GM18868 (cell line): Measurements from ENCODE around the gene NAT10.
"Not testable (repeated sequence)": the region's sequence is repeated elsewhere in the genome, so short reads cannot be mapped to it uniquely, and the experiment has no call there.

Source experiments
- ATAC-seq: cut with Tn5 transposase; IDR thresholded peaks from one replicate; pipeline ENCODE4 v1.9.1; 2021; ENCODE audit warnings: mild to moderate bottlenecking, moderate library complexity; ENCODE audit not compliant: unreplicated experiment

The NAT10 gene

DNA sequence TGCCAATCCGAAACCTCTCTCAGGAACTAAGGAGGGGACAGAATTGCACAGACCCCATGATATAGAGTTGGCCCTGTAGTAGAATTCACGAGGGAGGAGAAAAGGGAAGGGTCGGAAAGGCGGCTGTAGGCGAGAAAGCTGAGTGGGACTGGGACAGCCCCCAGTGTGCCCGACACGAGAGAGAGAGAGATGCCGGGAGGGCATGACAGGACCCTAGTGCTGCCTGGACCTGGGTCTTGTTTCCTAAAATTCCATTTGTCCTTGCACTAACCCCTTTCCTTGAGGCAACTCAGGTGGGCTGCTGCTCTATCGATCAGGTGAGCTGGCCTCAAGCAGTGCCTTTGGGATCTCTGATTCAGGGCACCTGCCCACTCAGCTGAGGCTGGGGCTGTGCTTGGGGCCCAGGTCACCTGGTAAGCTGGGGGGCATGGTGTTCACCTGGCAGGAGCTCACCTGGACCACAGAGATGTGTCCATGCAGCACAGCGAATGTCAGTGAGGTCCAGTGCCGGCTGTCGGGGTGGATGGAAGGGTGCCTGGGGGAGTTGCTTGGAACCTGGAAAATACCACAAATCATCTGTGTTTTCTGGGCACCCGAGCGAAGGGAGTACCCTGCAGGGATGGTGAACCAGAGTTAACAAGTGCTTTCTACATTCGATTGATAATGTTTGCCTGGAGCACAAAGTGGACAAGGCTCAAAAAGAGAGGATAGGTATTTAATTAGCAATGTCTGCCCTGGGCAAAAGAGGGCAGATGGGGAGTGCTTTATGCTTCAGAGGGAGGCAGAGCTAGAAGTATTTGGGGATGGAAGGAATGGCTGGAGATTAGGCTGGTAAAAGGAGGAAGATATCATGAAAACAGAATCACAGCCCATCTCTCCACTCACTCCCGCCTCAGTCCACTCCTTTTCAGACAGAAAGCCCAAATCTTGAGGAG is 61.6 kb downstream of the NAT10 start:
- no peak for ATAC-seq

DNA sequence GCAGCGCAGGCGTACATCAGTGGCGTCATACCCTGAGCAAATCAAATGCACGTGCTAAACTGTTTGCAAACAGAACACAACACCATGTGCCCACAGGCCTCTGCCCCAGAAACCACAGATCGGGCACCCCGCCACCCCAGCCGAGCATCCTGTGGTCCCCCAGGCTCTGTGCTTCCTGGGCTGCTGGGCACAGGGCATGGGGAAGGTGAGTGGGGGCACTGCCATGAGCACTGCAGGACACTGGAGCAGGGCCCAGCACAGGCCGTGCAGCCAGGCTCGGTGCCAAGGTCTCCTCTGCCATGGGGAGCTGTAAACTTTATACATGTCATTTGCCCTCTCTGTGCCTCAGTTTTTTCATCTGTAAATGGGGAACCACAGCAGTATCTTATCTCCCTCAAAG is 62.5 kb downstream of the NAT10 start:
- no peak for ATAC-seq

DNA sequence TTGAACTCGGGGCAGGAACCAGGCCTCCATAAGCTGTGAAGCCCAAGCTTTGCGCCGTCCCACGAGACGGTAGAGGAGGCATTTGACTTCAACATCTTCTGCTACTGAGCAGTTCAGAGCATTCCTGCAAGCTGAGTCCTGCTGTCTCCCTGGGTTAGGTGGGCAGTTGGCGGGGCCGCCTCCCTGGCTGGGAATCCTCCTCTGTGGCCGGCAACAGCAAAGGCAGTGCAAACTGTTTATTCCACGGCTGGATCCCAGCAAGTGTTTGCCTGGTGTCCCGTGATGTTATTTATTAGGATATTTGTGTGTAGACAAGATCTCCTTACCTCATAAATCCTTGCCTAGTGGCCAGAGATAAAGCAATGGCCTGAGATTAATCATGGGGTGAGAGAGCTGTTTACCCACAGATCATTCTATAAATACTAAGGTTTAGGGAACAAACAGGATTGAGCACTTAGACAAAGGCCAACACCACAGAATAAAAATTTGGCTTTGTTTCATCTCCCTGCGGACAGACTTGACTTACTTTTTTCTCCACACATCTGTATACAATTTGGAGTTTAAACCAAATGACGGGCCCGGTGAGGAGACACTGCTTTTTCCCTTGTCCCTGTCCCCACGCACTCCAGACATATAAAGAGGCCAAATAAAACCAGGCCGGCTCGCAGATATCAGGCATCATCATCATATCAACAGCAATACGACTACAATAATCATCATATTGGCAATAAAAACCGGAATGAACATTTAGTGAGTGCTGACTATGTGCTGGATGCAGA is 63.4 kb downstream of the NAT10 start:
- ATAC-seq: no peak

DNA sequence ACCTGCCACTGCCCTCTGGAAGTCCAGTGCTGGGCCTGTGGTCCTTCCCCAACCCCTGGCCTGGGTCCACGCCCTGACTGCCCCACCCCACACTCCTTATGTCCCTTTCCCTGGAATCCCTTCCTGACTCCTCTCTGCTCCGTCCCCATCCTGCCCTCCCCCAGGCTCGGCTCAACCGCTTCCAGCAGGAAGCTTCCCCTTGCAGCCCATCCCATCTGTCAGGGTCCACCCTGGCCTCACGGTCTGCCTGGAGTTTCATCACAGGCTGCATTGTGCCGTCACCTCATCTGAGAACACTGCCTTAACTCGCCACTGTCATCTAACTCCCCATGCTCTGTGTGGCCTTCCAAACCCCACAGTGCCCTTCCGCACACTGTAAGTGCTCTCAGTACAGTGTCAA is 64.3 kb downstream of the NAT10 start:
- no peak for ATAC-seq

DNA sequence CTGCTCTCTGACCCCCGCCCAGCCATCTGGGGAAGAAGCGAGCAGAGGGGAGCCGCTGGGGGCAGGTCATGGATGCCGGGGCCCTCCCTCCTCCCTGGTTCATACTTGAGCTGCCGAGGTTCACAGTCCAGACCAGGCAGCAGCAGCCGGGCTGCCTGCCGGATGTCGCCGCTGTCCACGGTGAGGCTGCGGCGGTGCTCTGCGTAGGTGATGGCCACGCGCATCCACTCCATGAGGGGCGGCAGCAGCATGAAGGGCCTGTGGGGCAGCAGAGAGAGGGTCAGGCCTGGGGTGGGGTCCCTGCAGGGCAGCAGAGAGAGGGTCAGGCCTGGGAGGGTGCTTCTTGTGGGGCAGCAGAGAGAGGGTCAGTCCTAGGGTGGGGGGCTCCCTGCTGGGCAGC is 67.6 kb downstream of the NAT10 start:
- ATAC-seq: no peak

DNA sequence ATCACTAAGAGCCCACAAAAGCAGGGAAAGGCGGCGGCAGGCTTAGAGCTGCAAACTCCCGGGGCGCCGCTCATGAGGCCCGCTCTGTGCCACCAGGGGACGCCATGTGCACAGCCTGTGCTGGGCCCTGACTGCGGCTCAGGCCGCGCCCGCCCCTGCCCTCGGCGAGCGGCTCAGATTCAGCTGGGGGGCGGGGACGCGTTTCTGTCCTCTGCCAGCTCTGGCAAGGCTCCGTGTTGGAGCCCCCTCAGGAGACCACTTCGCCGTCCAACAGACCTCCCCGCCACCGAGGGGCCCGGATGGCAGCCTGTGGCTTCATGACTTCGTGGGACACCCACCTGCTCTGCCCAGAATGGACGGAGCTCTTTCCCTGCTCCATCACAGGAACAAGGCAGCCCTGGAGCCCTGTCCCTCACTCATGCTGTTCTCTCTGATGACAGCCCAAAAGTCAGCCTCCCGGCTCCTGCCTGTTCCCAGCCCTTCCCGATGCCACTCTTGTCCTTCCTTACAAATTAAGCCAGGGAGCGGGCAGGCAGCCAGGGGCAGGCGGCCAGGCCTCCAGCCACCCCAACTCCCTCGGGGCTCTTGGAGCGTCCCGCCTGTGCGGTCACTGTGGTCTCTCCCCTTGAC is 69.1 kb downstream of the NAT10 start:
- peak; percentile 90 for ATAC-seq

DNA sequence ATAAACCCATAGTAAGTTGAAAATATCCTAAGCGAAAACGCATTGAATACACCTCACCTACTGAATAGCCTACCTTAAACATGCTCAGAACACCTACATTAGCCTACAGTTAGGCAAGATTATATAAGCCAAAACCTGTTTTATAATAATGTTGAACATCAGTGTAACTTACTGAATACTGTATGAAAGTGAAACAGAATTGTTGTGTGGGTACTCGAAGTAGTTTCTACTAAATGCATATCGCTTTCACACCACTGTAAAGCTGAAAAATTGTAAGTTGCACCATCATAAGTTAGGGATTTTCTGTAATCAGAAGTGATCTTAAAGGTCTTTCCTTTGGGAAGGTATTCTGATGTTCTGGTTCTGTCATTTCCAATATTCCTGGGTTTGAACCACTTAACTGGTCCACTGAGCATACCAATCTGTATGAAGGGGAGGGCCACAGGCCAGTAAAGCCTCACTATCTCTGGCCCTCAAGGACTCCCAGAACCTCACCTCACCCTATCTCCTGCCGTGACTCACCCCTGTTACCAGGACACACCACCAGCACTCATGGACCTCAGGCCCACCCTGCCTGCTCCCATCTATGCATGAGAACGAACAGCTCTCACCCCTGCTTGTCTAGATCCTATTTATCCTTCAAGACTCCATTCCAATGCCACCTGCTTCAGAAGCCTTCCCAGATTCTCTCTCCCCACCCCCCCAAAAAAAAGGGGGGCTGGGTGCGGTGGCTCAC is 70.0 kb downstream of the NAT10 start:
- ATAC-seq: no peak

DNA sequence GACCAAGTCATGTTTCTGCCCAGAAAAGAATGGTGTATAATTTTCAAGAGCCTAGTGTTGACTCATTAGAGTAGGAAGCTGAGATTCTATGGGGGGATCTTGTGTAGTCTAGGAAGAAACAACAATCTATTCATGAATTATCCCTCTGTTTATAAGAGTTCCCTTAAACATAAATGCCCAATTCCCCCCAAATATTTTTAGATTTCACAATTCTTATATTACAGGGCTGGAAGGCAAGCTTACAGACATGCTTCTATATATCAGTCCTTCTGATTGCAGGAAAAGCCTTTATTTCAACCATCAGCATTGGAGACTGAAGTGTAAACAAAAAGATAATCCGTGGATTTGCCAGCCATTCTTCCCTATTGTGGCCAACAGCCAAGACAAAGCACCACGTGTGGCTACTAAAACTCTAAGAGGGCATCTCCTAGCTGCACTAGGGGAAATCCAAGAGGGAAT is 71.4 kb downstream of the NAT10 start:
- no peak for ATAC-seq

DNA sequence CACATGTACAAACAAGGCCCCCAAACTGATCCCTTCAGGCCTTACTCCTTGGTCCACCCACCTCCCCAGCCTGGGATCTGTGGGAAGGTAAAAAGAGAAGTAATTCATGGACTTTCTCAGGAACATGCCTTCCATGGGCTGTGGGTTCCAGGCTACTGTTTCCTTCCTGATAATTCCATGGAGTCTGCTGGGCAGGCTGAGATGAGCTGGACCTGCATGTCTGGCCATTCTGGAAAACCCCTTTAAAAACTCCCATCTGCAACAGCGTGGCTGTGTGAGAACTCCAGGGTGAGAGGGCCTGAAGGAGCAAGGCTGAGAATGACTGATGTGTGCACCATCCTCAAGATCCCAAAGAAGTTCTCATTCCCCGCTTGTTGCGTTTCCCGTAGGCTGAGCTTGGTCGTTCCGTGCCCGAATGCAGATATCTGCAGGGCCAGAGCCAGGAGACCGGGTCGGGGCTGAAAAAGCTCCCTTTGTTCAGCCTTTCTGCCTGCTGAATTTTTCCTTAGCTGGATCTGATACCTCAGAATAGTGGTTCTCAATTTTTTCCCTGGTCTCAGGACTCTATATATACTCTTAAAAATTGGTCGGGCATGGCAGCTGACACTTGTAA is 72.9 kb downstream of the NAT10 start:
- ATAC-seq: no peak

DNA sequence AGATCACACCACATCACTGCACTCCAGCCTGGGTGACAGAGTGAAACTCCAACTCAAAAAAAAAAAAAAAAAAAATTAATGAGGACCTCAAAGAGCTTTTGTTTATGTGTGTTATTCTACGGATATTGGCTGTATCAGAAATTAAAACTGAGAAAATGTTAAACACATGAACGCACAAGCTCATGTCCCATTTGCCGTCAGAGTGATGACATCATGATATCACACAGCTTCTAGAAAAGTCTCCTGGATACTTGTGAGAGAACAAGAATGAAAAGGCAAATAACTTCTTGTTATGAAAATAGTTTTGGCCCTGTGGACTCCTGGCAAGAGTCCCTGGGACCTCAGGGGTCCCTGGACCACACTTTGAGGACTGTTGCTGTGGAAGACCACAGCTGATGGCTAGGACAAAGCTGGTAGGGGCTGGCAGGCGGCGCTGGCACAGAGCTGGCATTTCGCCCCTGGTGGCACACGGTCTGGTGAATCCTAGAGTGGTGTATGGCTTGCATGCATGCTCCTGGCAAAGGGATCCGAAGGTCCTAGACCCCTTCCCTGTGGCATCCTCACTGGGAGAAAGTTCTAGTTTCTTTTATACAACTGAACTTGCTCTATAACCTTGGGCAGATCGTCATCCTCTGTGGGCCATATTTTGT is 73.7 kb downstream of the NAT10 start:
- ATAC-seq: no peak

DNA sequence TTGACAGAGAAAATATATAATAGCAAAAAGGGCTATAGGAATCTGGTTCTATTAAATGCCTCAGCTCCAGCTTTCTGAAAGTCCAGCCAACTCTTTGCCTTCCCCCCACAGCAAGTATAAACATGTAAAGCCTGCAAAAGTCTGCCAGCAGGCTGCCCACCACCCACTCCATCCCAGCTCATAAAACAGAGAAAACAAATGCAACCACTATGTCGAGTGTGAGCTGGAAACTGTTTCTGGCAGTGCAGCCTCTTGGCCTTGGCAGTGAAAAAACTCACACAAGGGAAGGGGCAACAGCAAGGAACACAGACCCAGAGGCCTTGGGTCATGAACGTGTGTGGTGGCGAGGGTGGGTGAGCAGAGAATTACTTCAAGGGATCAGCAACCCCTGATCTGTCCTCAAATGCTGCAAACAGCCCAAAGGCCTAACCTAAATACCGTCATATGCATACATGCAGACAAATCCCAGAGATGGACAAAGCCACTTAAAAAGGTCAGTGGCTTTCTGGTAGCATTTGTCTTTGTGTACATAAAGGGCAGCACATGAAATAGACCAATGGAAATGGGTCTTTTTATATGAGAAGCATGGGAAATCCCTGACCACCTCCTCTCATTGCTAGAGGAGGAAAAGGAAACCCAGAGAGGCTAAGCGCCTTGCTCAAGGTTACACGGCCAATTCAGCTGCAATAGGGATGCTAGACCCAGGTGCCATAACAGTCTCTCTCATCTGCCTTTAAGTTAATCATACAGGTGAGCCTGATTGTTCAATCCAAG is 74.8 kb downstream of the NAT10 start:
- ATAC-seq: no peak

DNA sequence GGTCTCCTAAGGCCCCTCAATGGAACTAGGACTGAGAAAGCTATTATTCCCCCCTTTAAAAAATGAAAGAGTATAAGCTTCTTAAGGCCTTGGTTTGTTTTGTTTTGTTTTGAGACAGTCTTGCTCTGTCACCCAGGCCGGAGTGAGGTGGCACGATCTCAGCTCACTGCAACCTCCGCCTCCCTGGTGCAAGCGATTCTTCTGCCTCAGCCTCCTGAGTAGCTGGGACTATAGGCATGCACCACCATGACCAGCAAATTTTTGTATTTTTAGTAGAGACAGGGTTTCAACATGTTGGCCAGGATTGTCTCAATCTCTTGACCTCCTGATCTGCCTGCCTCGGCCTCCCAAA is 75.4 kb downstream of the NAT10 start:
- ATAC-seq: not testable (repeated sequence)

DNA sequence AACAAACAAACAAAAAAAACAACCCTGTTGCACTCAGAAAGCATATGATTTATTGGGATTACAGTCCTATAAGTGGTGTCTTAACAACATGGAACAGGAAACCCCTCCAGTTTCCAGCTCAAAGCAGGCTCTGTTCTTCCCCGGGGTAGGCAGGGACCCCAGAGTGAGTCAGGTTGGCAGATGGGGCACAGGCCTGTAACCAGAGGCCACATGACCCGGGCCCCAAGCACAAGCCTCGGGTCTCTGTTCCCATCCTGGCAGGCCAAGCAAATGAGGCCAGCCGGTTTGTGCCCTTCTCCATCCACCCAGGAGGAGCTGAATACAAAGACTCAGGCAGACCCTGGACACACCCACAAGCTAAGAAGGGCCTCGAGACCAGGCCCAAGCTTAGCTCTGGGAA is 75.8 kb downstream of the NAT10 start:
- ATAC-seq: no peak

DNA sequence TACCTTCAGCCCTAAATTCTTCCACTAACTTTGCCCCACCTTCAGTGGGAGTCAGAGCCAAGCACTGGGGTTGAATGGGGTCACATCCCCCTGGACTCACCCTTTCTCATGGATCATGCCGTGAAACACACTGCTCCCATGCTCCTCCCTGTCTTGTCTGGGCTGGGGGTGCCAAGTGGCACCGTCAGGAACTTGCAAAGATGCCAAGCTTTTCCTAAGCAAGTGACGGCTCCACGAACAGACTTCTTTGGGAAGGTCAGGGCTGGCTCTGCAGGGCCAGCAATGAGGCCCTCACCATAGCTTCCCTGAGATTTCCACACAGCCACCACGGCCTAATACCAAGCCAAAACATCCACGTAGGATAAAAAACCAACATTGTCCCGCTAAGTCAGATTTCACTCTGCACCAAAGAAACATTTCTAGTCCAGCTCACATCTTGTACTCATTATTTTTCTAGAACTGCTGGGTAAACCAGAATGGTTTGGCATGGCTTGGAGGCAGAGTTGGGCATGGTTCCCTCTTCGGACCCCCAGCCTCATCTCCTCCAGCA is 76.5 kb downstream of the NAT10 start:
- ATAC-seq: no peak

DNA sequence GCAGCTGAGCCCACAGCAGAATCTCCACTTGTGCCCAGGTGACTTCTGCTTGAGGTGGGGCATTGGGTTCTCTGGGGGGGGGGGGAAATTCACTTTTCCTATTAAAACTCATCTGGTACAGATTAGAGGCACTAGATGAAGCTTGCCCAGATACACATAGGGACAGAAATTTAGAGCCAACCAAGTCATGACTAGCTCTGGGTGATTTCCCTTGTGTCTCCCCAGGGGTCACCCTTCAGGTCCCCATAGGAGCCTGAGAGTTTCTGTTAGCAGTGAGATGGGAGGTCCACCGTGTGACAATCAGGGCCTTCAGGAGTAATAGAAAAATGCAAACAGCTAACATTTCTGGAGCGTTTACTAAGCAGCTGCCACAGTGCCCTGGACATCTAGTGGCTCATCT is 77.0 kb downstream of the NAT10 start:
- ATAC-seq: no peak

DNA sequence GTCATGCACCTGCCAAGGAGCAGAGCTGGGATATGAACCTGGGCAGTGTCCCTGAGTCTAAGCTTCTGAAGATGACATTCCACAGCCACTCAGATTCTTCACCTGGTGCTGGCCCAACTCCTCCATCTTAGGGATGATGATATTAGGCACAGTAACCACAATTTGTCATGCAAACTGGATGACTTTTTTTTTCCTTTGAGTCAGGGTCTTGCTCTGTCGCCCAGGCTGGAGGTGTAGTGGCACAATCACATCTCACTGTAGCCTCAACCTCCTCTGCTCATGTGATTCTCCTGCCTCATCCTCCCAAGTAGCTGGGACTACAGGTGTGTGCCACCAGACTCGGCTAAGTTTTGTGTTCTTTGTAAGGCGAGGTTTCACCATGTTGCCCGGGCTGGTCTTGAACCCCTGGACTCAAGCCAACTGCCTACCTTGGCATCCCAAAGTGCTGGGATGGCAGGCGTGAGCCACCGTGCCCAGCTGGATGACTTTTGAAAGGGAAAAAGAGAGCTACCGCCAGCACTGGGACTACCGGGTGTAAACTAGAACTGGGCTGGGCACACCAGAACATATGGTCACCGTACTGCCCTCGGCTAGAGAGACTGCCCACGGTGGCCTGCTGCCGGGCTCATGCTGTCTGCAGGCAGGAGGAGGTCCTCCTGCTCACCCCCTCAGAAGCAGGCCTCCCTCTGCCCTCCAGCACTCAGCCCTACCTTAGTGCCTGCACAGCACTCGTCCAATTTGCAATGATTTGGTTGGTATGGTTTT is 77.7 kb downstream of the NAT10 start:
- no peak for ATAC-seq

DNA sequence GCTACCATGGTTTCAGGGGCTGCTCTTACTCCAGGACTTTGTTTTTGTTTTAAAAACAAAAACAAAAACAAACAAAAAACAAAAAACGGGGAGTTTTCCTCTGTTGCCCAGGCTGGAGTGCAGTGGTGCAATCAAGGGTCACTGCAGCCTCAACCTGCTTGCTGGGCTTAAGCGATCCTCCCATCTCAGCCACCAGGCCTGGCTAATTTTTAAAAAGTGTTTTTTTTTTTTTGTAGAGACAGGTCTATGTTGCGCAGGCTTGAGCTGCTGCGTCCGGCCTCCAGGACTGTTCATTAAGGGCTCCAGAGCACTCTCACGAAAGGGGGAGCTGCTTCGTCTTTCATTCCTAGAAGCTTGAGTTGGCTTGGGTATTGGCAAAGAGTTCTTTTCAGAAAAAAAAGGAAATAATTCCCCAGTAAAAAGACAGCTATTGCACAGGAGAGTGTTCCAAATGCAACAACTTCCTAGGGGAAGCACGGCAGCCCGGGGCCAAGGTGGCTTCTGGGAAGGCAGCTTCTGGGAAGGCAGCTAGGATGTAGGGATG is 78.5 kb downstream of the NAT10 start:
- no peak for ATAC-seq

DNA sequence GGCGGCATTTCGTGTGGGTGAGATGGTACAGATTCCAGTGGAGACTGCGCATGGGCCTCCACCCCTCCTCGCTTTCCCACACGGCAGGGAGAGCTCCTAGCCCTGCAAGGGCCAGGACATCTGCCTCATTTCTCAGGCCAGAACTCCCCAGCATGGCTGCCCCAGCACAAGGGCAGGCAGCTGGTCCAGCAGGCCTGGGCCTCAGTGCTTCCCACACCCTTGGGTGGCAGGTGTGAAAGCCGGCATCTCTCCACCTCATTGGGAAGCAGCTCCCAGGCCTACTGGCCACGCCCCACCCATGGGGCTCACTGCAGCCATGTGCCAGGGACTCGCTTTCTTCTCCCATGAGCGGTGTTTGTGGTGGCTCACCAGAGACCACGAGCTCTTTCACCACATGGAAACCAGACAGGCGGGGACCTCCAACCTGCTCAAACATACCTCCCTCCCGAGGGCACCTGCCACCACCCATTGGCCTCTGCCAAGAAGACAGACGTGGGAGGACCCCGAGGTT is 79.1 kb downstream of the NAT10 start:
- no peak for ATAC-seq
